HG03039 (cell line): ENCODE measurements around the gene EP400.
"Not testable (repeated sequence)": the region's sequence is repeated elsewhere in the genome, so short reads cannot be mapped to it uniquely, and the experiment has no call there.

Experiments used
- ATAC-seq: cut with Tn5 transposase; IDR thresholded peaks from one replicate; pipeline ENCODE4 v1.9.1; 2021; ENCODE audit warnings: mild to moderate bottlenecking, moderate library complexity; ENCODE audit not compliant: unreplicated experiment

EP400 gene

GRCh38 chr12:132080515-132080914 is 130.8 kb downstream of the EP400 start:
- not testable (repeated sequence) for ATAC-seq

- ATAC-seq = no peak
Measured at GRCh38 chr12:132081423-132081822, 131.7 kb downstream of the EP400 start.

GRCh38 chr12:132083614-132083940 is 133.8 kb downstream of the EP400 start:
- ATAC-seq = no peak

- ATAC-seq = peak; percentile 84
Measured at GRCh38 chr12:132083941-132084620, 134.3 kb downstream of the EP400 start.

GRCh38 chr12:132084621-132085290 is 135.0 kb downstream of the EP400 start:
- ATAC-seq = no peak

- ATAC-seq = no peak
Measured at GRCh38 chr12:132085291-132085635, 135.5 kb downstream of the EP400 start.

- ATAC-seq = no peak
Measured at GRCh38 chr12:132089407-132089910, 139.7 kb downstream of the EP400 start.

- ATAC-seq = no peak
Measured at GRCh38 chr12:132094269-132094891, 144.6 kb downstream of the EP400 start.

- ATAC-seq = no peak
Measured at GRCh38 chr12:132095520-132096409, 146.0 kb downstream of the EP400 start.

- no peak for ATAC-seq
Measured at GRCh38 chr12:132099739-132100138, 150.0 kb downstream of the EP400 start.

GRCh38 chr12:132100306-132101065 is 150.7 kb downstream of the EP400 start:
- ATAC-seq = no peak

GRCh38 chr12:132102297-132102696 is 152.6 kb downstream of the EP400 start:
- ATAC-seq = no peak

GRCh38 chr12:132103072-132103471 is 153.3 kb downstream of the EP400 start:
- ATAC-seq = not testable (repeated sequence)

GRCh38 chr12:132103542-132104308 is 154.0 kb downstream of the EP400 start:
- no peak for ATAC-seq

GRCh38 chr12:132105467-132105866 is 155.7 kb downstream of the EP400 start:
- no peak for ATAC-seq

- ATAC-seq = no peak
Measured at GRCh38 chr12:132106921-132107320, 157.2 kb downstream of the EP400 start.

GRCh38 chr12:132108211-132108832 is 158.6 kb downstream of the EP400 start:
- ATAC-seq = no peak

- no peak for ATAC-seq
Measured at GRCh38 chr12:132109741-132110140, 160.0 kb downstream of the EP400 start.

GRCh38 chr12:132110677-132111076 is 160.9 kb downstream of the EP400 start:
- no peak for ATAC-seq
